ENCODE results near the gene SPRR2B.

DNA sequence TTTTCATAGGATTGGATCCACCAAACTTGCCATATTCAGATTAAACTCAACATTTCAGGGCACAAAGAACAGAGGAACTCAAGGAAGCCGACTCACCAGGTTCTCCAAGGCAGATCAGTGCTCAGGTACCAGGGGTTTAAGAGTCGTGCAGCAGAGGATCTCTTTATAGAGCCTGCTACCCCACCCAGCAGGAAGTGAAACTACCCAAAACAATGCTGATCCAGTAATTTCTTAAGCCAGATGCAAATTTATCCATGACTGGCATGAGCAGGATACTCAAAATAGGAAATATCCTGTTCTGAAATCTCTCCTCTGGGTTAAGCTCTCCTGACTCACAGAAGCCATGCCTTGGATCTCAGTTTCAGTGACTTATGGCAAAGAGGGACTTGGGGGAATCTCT, 14.0 kb downstream of the SPRR2B start, which contains the start of gene SPRR2A:
- TF ChIP-seq, protein P1, sequence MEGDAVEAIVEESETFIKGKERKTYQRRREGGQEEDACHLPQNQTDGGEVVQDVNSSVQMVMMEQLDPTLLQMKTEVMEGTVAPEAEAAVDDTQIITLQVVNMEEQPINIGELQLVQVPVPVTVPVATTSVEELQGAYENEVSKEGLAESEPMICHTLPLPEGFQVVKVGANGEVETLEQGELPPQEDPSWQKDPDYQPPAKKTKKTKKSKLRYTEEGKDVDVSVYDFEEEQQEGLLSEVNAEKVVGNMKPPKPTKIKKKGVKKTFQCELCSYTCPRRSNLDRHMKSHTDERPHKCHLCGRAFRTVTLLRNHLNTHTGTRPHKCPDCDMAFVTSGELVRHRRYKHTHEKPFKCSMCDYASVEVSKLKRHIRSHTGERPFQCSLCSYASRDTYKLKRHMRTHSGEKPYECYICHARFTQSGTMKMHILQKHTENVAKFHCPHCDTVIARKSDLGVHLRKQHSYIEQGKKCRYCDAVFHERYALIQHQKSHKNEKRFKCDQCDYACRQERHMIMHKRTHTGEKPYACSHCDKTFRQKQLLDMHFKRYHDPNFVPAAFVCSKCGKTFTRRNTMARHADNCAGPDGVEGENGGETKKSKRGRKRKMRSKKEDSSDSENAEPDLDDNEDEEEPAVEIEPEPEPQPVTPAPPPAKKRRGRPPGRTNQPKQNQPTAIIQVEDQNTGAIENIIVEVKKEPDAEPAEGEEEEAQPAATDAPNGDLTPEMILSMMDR (IDR thresholded peaks at IDR 0.05), result no peak
- no peak for TF ChIP-seq POLR2A (IDR thresholded peaks at IDR 0.05)

Measured in thyroid gland (tissue), 4 donors.